Brain microvascular endothelial cell (primary cell): ENCODE measurements around the gene P2RY1.

Experiments
- DNase-seq: peaks from one replicate; pipeline ENCODE4 v3.0.0-alpha.2; 2020
- H3K27ac ChIP-seq: fragments of 250-450 bp; sonication (Bioruptor Pico); 2 replicates; pipeline ENCODE4 v1.5.1; 2020; ENCODE audit warnings: mild to moderate bottlenecking, moderate library complexity
- H3K27me3 ChIP-seq: fragments of 250-450 bp; sonication (Bioruptor Pico); replicated peaks from 2 replicates; pipeline ENCODE4 v1.5.1; 2020; ENCODE audit warnings: mild to moderate bottlenecking
- H3K36me3 ChIP-seq: fragments of 250-450 bp; sonication (Bioruptor Pico); replicated peaks from 2 replicates; pipeline ENCODE4 v1.5.1; 2020; ENCODE audit warnings: mild to moderate bottlenecking
- H3K4me3 ChIP-seq: 2 replicates; pipeline ENCODE4 v1.5.1; 2011; ENCODE audit warnings: low read depth, mild to moderate bottlenecking, control low read depth, low read length, moderate library complexity
- CTCF ChIP-seq: IDR thresholded peaks from 2 replicates; pipeline ENCODE4 v1.5.1; 2011; ENCODE audit warnings: low read depth, mild to moderate bottlenecking, moderate library complexity, low read length, control low read depth, inconsistent platforms; ENCODE audit errors: missing control alignments
- in situ Hi-C: cut with HindIII; loops from 2 replicates; pipeline ENCODE4 v1.10.0; 2017; ENCODE audit warnings: low sequenced_read_pairs, low pct_ligation_motif_present

Gene P2RY1

GRCh38 chr3:152834776-152835600 is at the start of gene P2RY1:
Gene P2RY1, plus strand, starts transcription at chr3:152835131. Its CDS starts 652 bp downstream, at chr3:152835783.
- Histone ChIP-seq H3K4me3 (peak within 1 kb of the TSS; percentile 74), H3K36me3 (no peaks in the 10 kb centered on the region), H3K27me3 (peaks cover 15% of the 10 kb centered on the region), H3K27ac (no peak within 1 kb of the TSS)
- in situ Hi-C loops, result no loop called here
- DNase-seq, result peak; percentile 27
- TF ChIP-seq CTCF, result peak; percentile 57

GRCh38 chr3:152786977-152787681 is 47.8 kb upstream of the P2RY1 start:
- DNase-seq, result no peak
- Histone ChIP-seq H3K27me3 (no peaks in the 10 kb centered on the region), H3K27ac (no peak overlapping the region), H3K4me3 (no peak overlapping the region), H3K36me3 (no peaks in the 10 kb centered on the region)
- in situ Hi-C loops, result no loop called here
- TF ChIP-seq CTCF, result no peak

GRCh38 chr3:152790651-152791387 is 44.1 kb upstream of the P2RY1 start:
- DNase-seq, result no peak
- no peaks in the 10 kb centered on the region for H3K36me3 ChIP-seq
- in situ Hi-C loops, result no loop called here
- TF ChIP-seq CTCF, result no peak
- no peak overlapping the region for H3K4me3 ChIP-seq
- no peaks in the 10 kb centered on the region for H3K27me3 ChIP-seq
- no peak overlapping the region for H3K27ac ChIP-seq

- Histone ChIP-seq H3K36me3 (no peaks in the 10 kb centered on the region), H3K4me3 (no peak overlapping the region), H3K27me3 (no peaks in the 10 kb centered on the region), H3K27ac (no peak overlapping the region)
- TF ChIP-seq CTCF, result no peak
- in situ Hi-C loops, result no loop called here
- no peak for DNase-seq
These were observed 41.0 kb upstream of the P2RY1 start for GRCh38 chr3:152793969-152794368.

- in situ Hi-C loops, result no loop called here
- H3K27ac ChIP-seq, result no peak overlapping the region
These were observed 37.0 kb upstream of the P2RY1 start for GRCh38 chr3:152797751-152798432.

More at GRCh38 chr3:152797751-152798432, 37.0 kb upstream of the P2RY1 start:
- H3K27me3 ChIP-seq, result no peaks in the 10 kb centered on the region
- H3K36me3 ChIP-seq, result no peaks in the 10 kb centered on the region
- no peak for DNase-seq
- TF ChIP-seq CTCF, result no peak
- H3K4me3 ChIP-seq, result no peak overlapping the region
